NCI-H2107 treated with DMSO at 0.1 percent for 48 hours (cell line): ENCODE data around the gene TSHZ2.
"Not testable (repeated sequence)": the region's sequence is repeated elsewhere in the genome, so short reads cannot be mapped to it uniquely, and the experiment has no call there.

Experiments used
- DNase-seq: peaks from one replicate; lab custom pipeline; 2025; ENCODE audit not compliant: unreplicated experiment; lab: John Stamatoyannopoulos, UW

Gene TSHZ2

GRCh38 chr20:52959125-52959524 lies 13.0 kb upstream of the TSHZ2 start:
- DNase-seq: peak; percentile 85

DNA sequence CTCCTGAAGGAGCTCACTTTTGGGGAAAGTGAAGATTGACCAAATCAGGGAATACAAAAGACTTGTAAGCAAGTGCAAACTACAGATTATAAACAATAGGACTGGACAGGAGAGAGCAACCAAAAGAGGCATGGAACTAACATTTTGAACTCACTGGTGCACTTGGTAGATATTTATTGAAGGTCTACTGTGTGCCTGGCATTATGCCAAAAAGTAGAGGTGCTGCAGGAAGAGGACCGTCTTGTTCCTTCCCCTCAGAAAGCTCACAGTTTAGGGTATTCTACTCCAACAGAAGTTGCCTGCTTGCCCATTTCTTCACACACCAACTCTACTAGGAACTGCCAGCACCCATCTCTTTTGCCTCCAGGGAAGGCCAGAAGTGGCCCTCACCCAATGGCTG lies 10.0 kb upstream of the TSHZ2 start:
- DNase-seq: no peak

DNA sequence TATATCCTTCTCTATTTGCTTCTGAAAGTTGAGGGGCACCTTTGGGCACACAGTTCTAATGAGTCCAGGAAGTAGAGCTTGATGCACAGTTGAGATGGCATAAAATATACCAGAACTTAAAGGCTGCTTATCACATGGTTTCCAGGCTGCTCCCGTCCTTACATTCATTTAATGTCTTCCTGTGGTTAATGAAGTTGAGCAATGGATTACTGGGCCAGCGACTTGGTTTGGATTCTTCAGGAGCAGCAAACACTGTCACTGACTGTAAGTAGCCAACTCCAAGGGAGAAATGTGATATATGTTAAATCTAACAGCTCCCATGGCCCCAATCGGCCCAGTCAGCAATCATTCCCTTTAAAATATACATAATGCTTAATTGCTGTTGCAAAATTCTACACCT lies 9.0 kb upstream of the TSHZ2 start:
- DNase-seq: no peak

DNA sequence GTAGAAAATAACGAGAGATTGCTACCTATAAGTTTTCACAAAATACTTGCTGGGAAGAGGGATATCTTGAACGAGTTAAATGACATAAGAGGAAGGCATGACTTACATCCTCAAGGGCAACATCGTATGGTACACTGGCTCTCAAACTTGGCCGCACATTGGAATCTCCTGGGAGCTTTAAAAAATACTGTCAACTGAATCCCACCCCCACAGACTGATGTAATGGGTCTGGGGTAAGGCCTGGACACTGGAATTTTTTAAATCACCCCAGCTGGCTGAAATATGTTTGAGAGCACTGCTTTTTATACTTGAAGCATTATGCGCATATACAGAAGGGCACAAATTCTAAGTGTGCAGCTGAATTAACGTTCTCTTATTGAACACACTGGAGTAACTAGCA lies 8.0 kb upstream of the TSHZ2 start:
- no peak for DNase-seq

- DNase-seq: no peak
Measured at GRCh38 chr20:52965380-52965779, 6.8 kb upstream of the TSHZ2 start.

GRCh38 chr20:52965819-52966218 lies 6.3 kb upstream of the TSHZ2 start:
- no peak for DNase-seq

- DNase-seq: not testable (repeated sequence)
Measured at GRCh38 chr20:52966543-52966942, 5.6 kb upstream of the TSHZ2 start.

- no peak for DNase-seq
Measured at GRCh38 chr20:52971498-52972189, 514 bp upstream of the TSHZ2 start.

- peak; percentile 31 for DNase-seq
Measured at GRCh38 chr20:52972965-52973819, 1.0 kb downstream of the TSHZ2 start.

- DNase-seq: no peak
Measured at GRCh38 chr20:52974179-52974594, 2.0 kb downstream of the TSHZ2 start.

- DNase-seq: peak; percentile 67
Measured at GRCh38 chr20:52975029-52975732, 3.0 kb downstream of the TSHZ2 start.

- no peak for DNase-seq
Measured at GRCh38 chr20:52975803-52976531, 3.8 kb downstream of the TSHZ2 start.

GRCh38 chr20:52978851-52979250 lies 6.7 kb downstream of the TSHZ2 start:
- DNase-seq: no peak

DNA sequence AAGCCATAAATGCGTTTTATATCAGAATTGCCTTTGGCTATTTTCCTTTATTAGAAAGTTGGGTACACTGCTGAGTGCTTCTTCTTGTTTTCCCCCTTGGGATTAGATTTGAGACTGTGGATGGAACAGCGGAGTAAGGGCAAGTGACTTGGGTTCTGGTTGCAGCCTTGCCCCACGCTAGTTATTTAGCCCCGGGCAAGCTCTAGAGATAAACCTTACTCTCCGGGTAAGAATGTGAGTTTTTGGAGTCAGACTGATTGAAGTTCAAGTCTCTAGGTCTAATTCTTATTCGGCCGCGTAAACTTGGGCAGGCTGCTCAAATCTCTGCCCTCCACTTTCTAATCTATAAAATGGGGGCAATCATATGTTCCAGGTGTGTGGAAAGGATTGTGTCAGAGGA lies 8.9 kb downstream of the TSHZ2 start:
- DNase-seq: no peak

- no peak for DNase-seq
Measured at GRCh38 chr20:52983726-52984450, 11.7 kb downstream of the TSHZ2 start.

DNA sequence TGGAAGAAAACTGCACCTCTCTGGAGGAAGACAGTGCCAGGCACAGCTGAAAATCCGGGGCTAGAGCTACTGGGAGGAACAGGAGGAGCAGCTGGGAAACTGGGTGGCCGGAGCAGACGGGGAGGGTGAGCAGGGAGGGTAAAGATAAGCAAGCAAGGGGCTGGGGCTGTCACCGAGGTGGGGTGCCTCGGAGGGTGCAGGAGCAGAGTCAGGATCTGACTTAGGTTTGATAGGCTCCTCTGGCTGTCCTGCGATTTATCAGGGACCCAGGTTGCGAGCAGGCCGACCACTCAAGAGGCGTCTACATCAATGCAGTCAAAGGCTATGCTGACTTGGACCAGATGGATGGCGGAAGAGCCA lies 12.3 kb downstream of the TSHZ2 start:
- DNase-seq: no peak

DNA sequence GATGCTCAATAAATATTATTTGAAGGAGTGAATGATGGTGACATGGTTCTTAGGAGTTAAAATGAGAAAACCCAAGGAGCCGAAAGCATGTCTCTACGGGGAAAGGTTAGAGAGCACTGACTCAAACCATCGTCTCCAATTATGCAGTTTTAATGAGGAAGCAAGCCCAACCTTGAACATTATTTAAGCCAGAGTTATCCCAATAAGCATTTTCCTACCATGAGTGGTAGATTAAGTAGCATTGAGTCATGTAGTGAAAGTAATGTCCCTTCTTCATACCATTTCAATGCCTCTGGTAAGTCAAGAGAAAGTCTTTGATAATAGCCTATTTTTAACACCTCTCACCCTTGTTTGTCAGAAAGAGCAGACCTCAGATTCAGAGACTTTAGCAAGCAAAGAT lies 13.5 kb downstream of the TSHZ2 start:
- DNase-seq: no peak

- DNase-seq: no peak
Measured at GRCh38 chr20:52987295-52987694, 15.1 kb downstream of the TSHZ2 start.

- DNase-seq: no peak
Measured at GRCh38 chr20:52991830-52992229, 19.7 kb downstream of the TSHZ2 start.

GRCh38 chr20:52992632-52993031 lies 20.5 kb downstream of the TSHZ2 start:
- no peak for DNase-seq

- DNase-seq: no peak
Measured at GRCh38 chr20:52993076-52993475, 20.9 kb downstream of the TSHZ2 start.
